ENCODE measurements around the gene RPP38. TPM values are rescaled to one million over a fixed set of nuclear protein-coding genes. Genes with fewer than 3 reads are reported as not detected.

The RPP38 gene
- total RNA-seq, 1 experiment from 2014 or later: 23.4 TPM

DNA sequence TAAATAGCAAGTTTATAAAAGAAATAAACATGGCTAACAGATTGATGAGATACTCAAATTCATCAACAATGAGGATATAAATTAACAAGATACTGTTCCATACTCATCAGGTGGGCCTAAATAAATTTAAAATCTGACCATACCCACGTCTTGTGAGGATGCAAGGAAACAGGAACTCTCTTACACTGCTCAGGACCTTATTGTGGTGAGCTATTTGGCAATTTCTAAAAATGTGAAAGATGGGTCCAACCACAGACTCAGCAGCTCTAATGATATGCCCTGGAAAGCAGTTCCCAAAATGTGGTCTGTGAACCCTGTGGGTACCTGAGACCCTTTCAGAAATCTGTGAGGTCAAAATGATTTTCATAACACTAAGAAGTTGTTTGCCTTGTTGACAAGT, 21.5 kb downstream of the RPP38 start:
- BruUV-seq (replicated peaks): no TSS peak
- Mint-ChIP-seq H3K36me3 (ENCODE audit: insufficient read depth, unreplicated experiment) (peaks cover 6% of the 10 kb centered on the region), H3K27ac (ENCODE audit: unreplicated experiment) (no peak overlapping the region)

DNA sequence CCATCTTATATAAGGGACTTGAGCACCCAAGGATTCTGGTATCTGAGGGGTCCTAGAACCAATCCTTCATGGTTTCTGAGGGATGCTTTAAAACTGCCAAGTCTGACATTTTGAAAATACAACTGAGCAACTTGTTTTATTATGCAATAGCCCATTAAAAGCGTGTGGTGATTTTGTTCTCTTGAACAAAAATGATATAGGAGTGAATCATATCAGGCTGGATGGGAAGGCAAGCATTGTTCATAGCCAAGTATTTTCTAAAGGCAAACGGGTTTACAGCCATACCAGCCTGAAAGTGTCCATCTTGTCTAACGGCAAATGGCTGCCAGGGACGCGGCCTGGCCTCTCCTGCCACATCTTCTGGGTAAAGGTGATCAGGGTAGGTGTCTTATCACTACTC, 23.4 kb downstream of the RPP38 start:
- H3K4me3 Mint-ChIP-seq (ENCODE audit: low read depth, unreplicated experiment): no peak overlapping the region
- CTCF ChIA-PET: no interaction called here
- H3K36me3 Mint-ChIP-seq (ENCODE audit: insufficient read depth, unreplicated experiment): no peaks in the 10 kb centered on the region
- intact Hi-C loops (cut with micrococcal nuclease; ENCODE audit: unreplicated experiment): no loop called here
- no peaks in the 10 kb centered on the region for H3K27me3 Mint-ChIP-seq (ENCODE audit: unreplicated experiment)
- H3K9me3 Mint-ChIP-seq (ENCODE audit: low read depth, unreplicated experiment): no peaks in the 10 kb centered on the region
- no peak for DNase-seq
- H3K4me1 Mint-ChIP-seq (ENCODE audit: low read depth, unreplicated experiment): no peaks in the 10 kb centered on the region
- TF ChIP-seq, protein P1, sequence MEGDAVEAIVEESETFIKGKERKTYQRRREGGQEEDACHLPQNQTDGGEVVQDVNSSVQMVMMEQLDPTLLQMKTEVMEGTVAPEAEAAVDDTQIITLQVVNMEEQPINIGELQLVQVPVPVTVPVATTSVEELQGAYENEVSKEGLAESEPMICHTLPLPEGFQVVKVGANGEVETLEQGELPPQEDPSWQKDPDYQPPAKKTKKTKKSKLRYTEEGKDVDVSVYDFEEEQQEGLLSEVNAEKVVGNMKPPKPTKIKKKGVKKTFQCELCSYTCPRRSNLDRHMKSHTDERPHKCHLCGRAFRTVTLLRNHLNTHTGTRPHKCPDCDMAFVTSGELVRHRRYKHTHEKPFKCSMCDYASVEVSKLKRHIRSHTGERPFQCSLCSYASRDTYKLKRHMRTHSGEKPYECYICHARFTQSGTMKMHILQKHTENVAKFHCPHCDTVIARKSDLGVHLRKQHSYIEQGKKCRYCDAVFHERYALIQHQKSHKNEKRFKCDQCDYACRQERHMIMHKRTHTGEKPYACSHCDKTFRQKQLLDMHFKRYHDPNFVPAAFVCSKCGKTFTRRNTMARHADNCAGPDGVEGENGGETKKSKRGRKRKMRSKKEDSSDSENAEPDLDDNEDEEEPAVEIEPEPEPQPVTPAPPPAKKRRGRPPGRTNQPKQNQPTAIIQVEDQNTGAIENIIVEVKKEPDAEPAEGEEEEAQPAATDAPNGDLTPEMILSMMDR (IDR thresholded peaks at IDR 0.05; ENCODE audit: unreplicated experiment): no peak
- no peak overlapping the region for H3K27ac Mint-ChIP-seq (ENCODE audit: unreplicated experiment)
- no TSS peak for BruUV-seq (replicated peaks)

More for the DNA sequence above, 21.5 kb downstream of the RPP38 start:
- Mint-ChIP-seq H3K27me3 (ENCODE audit: unreplicated experiment) (no peaks in the 10 kb centered on the region), H3K4me1 (ENCODE audit: low read depth, unreplicated experiment) (no peaks in the 10 kb centered on the region), H3K4me3 (ENCODE audit: low read depth, unreplicated experiment) (no peak overlapping the region), H3K9me3 (ENCODE audit: low read depth, unreplicated experiment) (no peaks in the 10 kb centered on the region)
- CTCF ChIA-PET: no interaction called here
- intact Hi-C loops (cut with micrococcal nuclease; ENCODE audit: unreplicated experiment): no loop called here
- no peak for DNase-seq
- TF ChIP-seq, protein P1 (IDR thresholded peaks at IDR 0.05; ENCODE audit: unreplicated experiment): no peak

DNA sequence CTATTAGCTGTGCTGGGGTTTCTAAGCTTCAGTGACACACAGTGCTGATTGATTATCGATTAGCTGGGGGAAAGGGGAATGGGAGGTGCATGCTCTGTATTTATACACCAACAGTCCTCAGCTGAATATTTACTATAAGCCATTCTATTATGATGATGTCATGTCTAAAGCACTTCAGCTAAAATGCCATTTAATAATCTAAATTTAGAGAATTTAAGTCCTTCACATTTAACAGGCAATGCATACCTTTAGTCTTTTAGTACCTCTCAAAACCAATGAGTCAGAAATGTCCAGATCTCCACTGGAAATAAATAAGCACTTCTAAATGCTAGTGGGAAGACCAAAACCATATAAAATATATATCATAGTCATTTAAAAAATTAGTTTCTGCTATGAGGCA, 24.6 kb downstream of the RPP38 start:
- TF ChIP-seq, protein P1 (IDR thresholded peaks at IDR 0.05; ENCODE audit: unreplicated experiment): no peak
- no peak overlapping the region for H3K4me3 Mint-ChIP-seq (ENCODE audit: low read depth, unreplicated experiment)
- BruUV-seq (replicated peaks): no TSS peak
- no peak overlapping the region for H3K27ac Mint-ChIP-seq (ENCODE audit: unreplicated experiment)
- intact Hi-C loops (cut with micrococcal nuclease; ENCODE audit: unreplicated experiment): no loop called here
- CTCF ChIA-PET: no interaction called here
- no peaks in the 10 kb centered on the region for H3K36me3 Mint-ChIP-seq (ENCODE audit: insufficient read depth, unreplicated experiment)
- DNase-seq: no peak
- H3K27me3 Mint-ChIP-seq (ENCODE audit: unreplicated experiment): no peaks in the 10 kb centered on the region
- H3K4me1 Mint-ChIP-seq (ENCODE audit: low read depth, unreplicated experiment): no peaks in the 10 kb centered on the region
- H3K9me3 Mint-ChIP-seq (ENCODE audit: low read depth, unreplicated experiment): no peaks in the 10 kb centered on the region

DNA sequence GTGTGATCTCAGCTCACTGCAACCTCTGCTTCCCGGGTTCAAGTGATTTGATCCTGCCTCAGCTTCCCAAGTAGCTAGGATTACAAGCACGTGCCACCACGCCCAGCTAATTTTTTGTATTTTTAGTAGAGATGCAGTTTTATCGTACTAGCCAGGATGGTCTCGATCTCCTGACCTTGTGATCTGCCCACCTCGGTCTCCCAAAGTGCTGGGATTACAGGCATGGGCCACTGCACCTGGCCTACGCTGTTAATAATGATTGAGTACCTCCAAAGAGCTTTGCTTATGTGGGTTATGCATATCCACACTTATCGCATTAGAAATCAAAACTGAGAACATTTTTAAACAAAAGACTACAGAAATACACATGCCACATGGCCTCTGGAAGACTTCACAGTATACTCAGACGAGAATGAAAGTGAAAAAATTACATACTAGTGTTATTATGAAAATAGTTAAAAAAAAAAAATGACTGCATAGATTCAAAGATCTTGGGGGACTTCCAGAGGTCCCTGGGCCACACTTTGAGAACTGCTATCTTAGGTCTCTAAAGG, 25.4 kb downstream of the RPP38 start:
- H3K4me3 Mint-ChIP-seq (ENCODE audit: low read depth, unreplicated experiment): no peak overlapping the region
- BruUV-seq (replicated peaks): no TSS peak
- H3K9me3 Mint-ChIP-seq (ENCODE audit: low read depth, unreplicated experiment): no peaks in the 10 kb centered on the region
- H3K4me1 Mint-ChIP-seq (ENCODE audit: low read depth, unreplicated experiment): no peaks in the 10 kb centered on the region
- CTCF ChIA-PET: no interaction called here
- TF ChIP-seq, protein P1 (IDR thresholded peaks at IDR 0.05; ENCODE audit: unreplicated experiment): no peak
- no peak for DNase-seq
- no peaks in the 10 kb centered on the region for H3K36me3 Mint-ChIP-seq (ENCODE audit: insufficient read depth, unreplicated experiment)
- no peak overlapping the region for H3K27ac Mint-ChIP-seq (ENCODE audit: unreplicated experiment)
- intact Hi-C loops (cut with micrococcal nuclease; ENCODE audit: unreplicated experiment): no loop called here
- no peaks in the 10 kb centered on the region for H3K27me3 Mint-ChIP-seq (ENCODE audit: unreplicated experiment)

Measured in Calu3 (cell line).